ENCODE measurements around the gene TBATA.
"Not testable (repeated sequence)": the region's sequence is repeated elsewhere in the genome, so short reads cannot be mapped to it uniquely, and the experiment has no call there.

The TBATA gene

GRCh38 chr10:70773965-70774809 is 11.0 kb downstream of the TBATA start:
- DNase-seq (ENCODE audit: extremely low read depth, insufficient read length): no peak
- Histone ChIP-seq H3K4me3 (replicated peaks; ENCODE audit: low read depth, low read length) (no peak overlapping the region), H3K36me3 (ENCODE audit: control insufficient read depth, insufficient read depth, low read length) (no peaks in the 10 kb centered on the region), H3K27me3 (replicated peaks; ENCODE audit: control insufficient read depth, insufficient read depth, low read length) (no peaks in the 10 kb centered on the region; the same call in none of the 2 replicates)
- TF ChIP-seq, protein P1, sequence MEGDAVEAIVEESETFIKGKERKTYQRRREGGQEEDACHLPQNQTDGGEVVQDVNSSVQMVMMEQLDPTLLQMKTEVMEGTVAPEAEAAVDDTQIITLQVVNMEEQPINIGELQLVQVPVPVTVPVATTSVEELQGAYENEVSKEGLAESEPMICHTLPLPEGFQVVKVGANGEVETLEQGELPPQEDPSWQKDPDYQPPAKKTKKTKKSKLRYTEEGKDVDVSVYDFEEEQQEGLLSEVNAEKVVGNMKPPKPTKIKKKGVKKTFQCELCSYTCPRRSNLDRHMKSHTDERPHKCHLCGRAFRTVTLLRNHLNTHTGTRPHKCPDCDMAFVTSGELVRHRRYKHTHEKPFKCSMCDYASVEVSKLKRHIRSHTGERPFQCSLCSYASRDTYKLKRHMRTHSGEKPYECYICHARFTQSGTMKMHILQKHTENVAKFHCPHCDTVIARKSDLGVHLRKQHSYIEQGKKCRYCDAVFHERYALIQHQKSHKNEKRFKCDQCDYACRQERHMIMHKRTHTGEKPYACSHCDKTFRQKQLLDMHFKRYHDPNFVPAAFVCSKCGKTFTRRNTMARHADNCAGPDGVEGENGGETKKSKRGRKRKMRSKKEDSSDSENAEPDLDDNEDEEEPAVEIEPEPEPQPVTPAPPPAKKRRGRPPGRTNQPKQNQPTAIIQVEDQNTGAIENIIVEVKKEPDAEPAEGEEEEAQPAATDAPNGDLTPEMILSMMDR (IDR thresholded peaks at IDR 0.05; ENCODE audit: insufficient read depth, low read length, poor library complexity, severe bottlenecking): no peak

GRCh38 chr10:70773461-70773860 is 11.7 kb downstream of the TBATA start:
- TF ChIP-seq, protein P1 (IDR thresholded peaks at IDR 0.05; ENCODE audit: insufficient read depth, low read length, poor library complexity, severe bottlenecking): no peak
- H3K4me3 ChIP-seq (replicated peaks; ENCODE audit: low read depth, low read length): no peak overlapping the region

GRCh38 chr10:70772627-70773026 is 12.6 kb downstream of the TBATA start:
- Histone ChIP-seq H3K4me3 (replicated peaks; ENCODE audit: low read depth, low read length) (no peak overlapping the region), H3K36me3 (ENCODE audit: control insufficient read depth, insufficient read depth, low read length) (no peaks in the 10 kb centered on the region), H3K27me3 (replicated peaks; ENCODE audit: control insufficient read depth, insufficient read depth, low read length) (no peaks in the 10 kb centered on the region; the same call in none of the 2 replicates)
- TF ChIP-seq, protein P1 (IDR thresholded peaks at IDR 0.05; ENCODE audit: insufficient read depth, low read length, poor library complexity, severe bottlenecking): no peak
- DNase-seq (ENCODE audit: extremely low read depth, insufficient read length): no peak

More at GRCh38 chr10:70773461-70773860, 11.7 kb downstream of the TBATA start:
- no peak for DNase-seq (ENCODE audit: extremely low read depth, insufficient read length)
- Histone ChIP-seq H3K27me3 (replicated peaks; ENCODE audit: control insufficient read depth, insufficient read depth, low read length) (no peaks in the 10 kb centered on the region; the same call in none of the 2 replicates), H3K36me3 (ENCODE audit: control insufficient read depth, insufficient read depth, low read length) (no peaks in the 10 kb centered on the region)

GRCh38 chr10:70771311-70772194 is 13.6 kb downstream of the TBATA start:
- no peak for DNase-seq (ENCODE audit: extremely low read depth, insufficient read length)
- no peaks in the 10 kb centered on the region; the same call in 1 of the 2 replicates for H3K27me3 ChIP-seq (replicated peaks; ENCODE audit: control insufficient read depth, insufficient read depth, low read length)
- TF ChIP-seq, protein P1 (IDR thresholded peaks at IDR 0.05; ENCODE audit: insufficient read depth, low read length, poor library complexity, severe bottlenecking): no peak
- no peaks in the 10 kb centered on the region for H3K36me3 ChIP-seq (ENCODE audit: control insufficient read depth, insufficient read depth, low read length)
- H3K4me3 ChIP-seq (replicated peaks; ENCODE audit: low read depth, low read length): no peak overlapping the region

DNA sequence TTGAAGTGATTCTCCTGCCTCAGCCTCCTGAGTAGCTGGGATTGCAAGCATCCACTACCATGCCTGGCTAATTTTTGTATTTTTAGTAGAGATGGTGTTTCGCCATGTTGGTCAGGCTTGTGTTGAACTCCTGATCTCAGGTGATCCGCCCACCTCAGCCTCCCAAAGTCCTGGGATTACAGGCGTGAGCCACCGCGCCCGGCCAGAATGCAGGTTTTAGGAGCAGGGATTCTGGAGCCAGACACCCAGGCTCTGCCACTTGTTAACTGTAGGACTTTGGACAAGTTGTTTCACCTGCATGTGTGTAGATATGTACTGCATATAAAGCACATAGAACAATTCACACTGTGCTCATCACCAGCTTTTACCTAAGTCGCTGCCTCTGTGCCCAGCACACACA is 14.7 kb downstream of the TBATA start:
- H3K27me3 ChIP-seq (replicated peaks; ENCODE audit: control insufficient read depth, insufficient read depth, low read length); H3K4me3 ChIP-seq (replicated peaks; ENCODE audit: low read depth, low read length); DNase-seq (ENCODE audit: extremely low read depth, insufficient read length); H3K36me3 ChIP-seq (ENCODE audit: control insufficient read depth, insufficient read depth, low read length): not testable (repeated sequence)

- H3K4me3 ChIP-seq (replicated peaks; ENCODE audit: low read depth, low read length): no peak overlapping the region
- H3K36me3 ChIP-seq (ENCODE audit: control insufficient read depth, insufficient read depth, low read length): no peaks in the 10 kb centered on the region
- TF ChIP-seq, protein P1 (IDR thresholded peaks at IDR 0.05; ENCODE audit: insufficient read depth, low read length, poor library complexity, severe bottlenecking): no peak
- no peaks in the 10 kb centered on the region for H3K27me3 ChIP-seq (replicated peaks; ENCODE audit: control insufficient read depth, insufficient read depth, low read length)
- no peak for DNase-seq (ENCODE audit: extremely low read depth, insufficient read length)
Measured at GRCh38 chr10:70770001-70770400, 15.2 kb downstream of the TBATA start.

Data from GM06990 (cell line).